GM12874 (cell line): Measurements from ENCODE around the gene MRPL43.

Source experiments
- TF ChIP-seq, protein P1 (sequence below): IDR thresholded peaks from 2 replicates; pipeline ENCODE4 v1.5.1; 2011; ENCODE audit warnings: low read depth, mild to moderate bottlenecking, control low read depth, low read length, moderate library complexity; ENCODE audit not compliant: insufficient read depth

Gene MRPL43

DNA sequence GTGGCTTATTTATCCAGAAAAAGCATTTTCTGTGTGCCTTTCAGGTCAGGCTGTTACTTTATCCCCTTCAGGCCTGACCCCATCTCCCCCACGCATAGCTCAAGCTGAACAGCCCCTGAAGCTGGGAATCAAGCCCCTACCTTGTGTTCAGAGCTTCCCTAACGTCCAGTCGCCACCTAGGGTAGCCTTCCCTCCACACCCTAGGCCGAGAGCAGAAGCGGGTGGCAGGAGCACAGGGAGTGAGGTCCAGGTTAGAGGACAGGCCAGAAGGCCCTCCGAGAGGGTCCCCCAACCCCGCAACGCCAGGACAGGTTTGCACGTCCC lies 18.5 kb downstream of the MRPL43 start:
- TF ChIP-seq, protein P1, sequence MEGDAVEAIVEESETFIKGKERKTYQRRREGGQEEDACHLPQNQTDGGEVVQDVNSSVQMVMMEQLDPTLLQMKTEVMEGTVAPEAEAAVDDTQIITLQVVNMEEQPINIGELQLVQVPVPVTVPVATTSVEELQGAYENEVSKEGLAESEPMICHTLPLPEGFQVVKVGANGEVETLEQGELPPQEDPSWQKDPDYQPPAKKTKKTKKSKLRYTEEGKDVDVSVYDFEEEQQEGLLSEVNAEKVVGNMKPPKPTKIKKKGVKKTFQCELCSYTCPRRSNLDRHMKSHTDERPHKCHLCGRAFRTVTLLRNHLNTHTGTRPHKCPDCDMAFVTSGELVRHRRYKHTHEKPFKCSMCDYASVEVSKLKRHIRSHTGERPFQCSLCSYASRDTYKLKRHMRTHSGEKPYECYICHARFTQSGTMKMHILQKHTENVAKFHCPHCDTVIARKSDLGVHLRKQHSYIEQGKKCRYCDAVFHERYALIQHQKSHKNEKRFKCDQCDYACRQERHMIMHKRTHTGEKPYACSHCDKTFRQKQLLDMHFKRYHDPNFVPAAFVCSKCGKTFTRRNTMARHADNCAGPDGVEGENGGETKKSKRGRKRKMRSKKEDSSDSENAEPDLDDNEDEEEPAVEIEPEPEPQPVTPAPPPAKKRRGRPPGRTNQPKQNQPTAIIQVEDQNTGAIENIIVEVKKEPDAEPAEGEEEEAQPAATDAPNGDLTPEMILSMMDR = no peak

DNA sequence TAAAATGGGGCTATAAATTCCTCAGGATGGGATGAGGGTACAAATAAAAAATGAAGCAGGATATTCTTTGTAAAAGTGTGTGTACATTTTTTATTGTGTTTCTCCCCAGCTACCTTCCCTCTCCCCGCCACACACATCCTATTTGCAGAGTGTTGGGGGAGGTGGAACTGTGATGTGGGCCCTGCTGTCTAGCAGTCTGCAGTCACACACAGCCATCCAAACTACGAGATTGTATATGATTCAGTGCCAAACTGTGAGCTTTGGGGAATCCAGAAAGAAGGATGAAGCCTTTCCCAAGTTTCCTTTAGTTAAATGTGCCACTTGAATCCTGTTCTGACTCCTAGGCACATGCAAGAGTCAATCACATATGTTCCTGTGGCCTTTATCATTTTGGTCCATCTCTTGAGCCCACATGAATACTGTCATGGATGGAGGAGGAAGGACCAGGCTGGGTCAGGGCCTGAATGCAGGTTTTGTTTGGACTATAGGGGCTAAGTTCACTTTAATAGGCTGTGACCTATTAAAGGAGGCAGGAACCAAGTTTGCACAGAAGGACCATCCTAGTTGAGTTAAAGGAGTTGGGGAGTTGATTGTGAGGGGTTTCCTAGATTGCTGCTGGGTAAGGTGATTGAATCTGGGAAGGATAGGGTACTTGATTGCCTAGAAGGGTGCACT lies 19.1 kb downstream of the MRPL43 start:
- TF ChIP-seq, protein P1 = no peak

DNA sequence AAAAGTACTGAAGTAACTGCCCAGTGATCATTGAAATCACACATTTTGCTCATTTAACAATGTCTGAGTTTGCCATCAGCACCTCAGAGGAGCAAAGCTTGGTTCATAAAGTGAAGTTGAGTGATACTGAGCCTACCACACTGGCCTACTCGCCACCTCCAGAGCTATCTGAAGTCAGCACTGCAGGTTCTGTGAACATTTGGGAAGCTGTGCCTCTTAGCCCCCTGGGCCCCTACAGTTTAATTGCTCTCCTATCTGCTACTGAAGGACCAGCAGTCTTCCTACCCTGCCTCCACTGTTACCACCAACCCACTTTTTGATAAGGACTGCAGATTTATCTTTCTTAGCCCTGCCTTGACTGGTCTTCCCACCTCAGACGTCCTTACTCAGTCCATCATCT lies 20.0 kb downstream of the MRPL43 start:
- TF ChIP-seq, protein P1 = no peak

DNA sequence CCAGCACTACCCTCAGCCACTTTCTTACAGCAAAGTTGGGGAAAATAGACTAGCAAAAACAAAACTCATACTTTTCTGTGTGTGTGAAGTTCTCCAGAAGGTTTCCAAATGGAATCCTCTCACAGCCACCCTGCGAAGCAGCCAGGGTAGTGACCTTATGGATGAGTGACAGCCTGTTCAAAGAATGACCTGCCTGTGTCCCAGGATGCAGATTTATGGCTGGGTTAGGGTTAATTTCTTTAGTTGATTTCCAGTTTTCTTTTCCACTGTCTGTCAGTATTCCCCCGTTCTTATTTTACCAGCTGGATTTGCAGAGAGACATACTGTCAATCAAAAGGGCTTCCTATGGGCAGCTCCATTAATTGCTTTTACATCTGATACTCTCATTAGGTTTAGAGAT lies 20.4 kb downstream of the MRPL43 start:
- TF ChIP-seq, protein P1 = no peak

DNA sequence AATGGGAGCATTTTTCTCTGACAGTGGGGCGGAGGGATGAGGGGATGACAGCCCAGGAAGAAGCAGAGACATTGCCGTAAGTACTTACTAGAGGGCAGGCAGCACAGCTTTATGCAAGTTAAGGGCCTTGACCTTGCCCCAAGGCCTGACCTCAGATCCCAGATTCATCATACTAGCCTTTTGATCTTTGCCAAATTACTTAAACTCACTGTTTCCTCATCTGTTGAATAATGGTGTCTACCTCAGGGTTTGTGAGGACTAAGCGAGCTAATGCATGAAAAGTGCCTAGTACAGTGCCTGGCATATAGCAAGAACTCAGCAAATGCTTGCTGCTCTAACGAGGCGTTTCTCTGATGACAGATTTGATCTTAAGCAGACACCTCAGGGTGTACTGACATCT lies 21.5 kb downstream of the MRPL43 start:
- TF ChIP-seq, protein P1 = no peak

DNA sequence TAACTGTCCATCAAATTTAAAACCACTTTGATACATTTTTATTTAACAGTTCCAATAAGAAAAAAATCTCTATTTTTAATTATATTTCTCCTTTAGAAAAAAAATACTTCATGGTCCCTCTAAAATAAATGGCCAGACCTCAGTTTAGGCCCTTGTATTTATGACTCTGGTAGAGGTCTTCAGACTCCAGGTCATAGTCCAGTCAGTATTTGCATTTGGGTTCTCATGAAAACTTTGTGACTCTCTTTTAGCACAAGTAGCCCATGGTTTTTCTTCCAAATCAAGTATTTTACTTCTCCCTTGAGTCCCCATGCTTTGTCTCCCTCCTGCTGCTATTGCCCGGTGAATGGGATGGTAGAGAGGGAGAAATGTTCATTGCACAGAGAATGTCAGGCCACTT lies 23.5 kb downstream of the MRPL43 start:
- TF ChIP-seq, protein P1 = no peak

DNA sequence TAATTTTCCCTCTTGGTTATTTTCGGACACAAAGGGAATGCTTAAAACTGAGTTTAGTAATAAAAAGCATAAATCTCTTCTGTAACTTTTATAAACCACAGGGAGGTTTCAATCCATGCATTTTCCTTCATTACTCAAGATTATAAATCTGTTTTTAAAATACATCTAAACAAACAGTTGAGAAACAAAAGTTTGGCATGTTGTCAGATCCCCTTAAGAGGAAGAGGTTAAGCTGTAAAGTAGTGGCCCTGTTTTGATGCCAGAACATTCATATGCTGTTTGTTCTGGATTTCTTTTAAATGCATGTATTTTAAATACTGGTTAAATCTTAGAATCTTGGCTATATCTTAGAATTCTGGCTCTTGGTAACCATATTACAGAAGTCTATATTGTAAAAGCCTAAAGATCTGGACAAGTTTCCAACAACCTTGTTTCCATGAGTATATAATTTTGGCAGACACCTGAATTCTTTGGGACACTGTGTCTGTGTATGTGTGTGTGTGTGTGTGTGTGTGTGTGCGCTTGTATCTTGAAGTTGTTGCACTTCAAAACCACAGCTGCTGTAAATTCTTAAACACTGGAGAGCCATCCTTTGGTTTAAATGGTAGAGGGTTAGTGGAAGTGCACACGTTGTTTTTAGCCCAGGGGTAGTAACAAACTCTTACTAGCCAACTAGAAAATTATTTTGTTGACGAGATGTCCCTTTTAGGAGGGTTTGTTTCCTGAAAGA lies 24.8 kb downstream of the MRPL43 start:
- TF ChIP-seq, protein P1 = no peak
